Chondrocyte (in vitro differentiated cells): ENCODE measurements around the gene SAMD8. TPM values are rescaled to one million over a fixed set of nuclear protein-coding genes. Genes with fewer than 3 reads are reported as not detected.

ENCODE experiments used
- DNase-seq: peaks from one replicate; pipeline ENCODE4 v3.0.0; 2021; ENCODE audit warnings: mixed read lengths, low spot score
- H3K27ac Mint-ChIP-seq: one replicate; pipeline ENCODE4 v1.8.0; 2021; ENCODE audit warnings: mild to moderate bottlenecking, moderate library complexity, mixed read lengths; ENCODE audit not compliant: unreplicated experiment
- H3K27me3 Mint-ChIP-seq: 2 replicates; pipeline ENCODE4 v1.8.0; 2021; ENCODE audit warnings: low read depth, mixed read lengths
- H3K36me3 Mint-ChIP-seq: 2 replicates; pipeline ENCODE4 v1.8.0; 2021; ENCODE audit warnings: low read depth, mixed read lengths
- H3K4me1 Mint-ChIP-seq: 2 replicates; pipeline ENCODE4 v1.8.0; 2021; ENCODE audit warnings: low read depth, mild to moderate bottlenecking, mixed read lengths
- H3K4me3 Mint-ChIP-seq: one replicate; pipeline ENCODE4 v1.8.0; 2021; ENCODE audit warnings: mild to moderate bottlenecking, moderate library complexity, mixed read lengths; ENCODE audit not compliant: unreplicated experiment
- H3K9me3 Mint-ChIP-seq: 2 replicates; pipeline ENCODE4 v1.8.0; 2021; ENCODE audit warnings: low read depth, mixed read lengths
- total RNA-seq: library from RNA; stranded (reverse); gene quantifications from 3 replicates; pipeline ENCODE4 v1.2.1, GENCODE V29; 2021
- TF ChIP-seq, protein P1 (sequence below): fragments of 200-600 bp; sonication (generic); IDR thresholded peaks from 2 replicates; pipeline ENCODE4 v1.5.0; 2021; ENCODE audit warnings: antibody characterized with exemption, mild to moderate bottlenecking, moderate library complexity

The SAMD8 gene
- total RNA-seq, 1 donor from 2014 or later, result 24.7 TPM

- Mint-ChIP-seq H3K27ac (peak overlapping the region; percentile 66), H3K9me3 (no peaks in the 10 kb centered on the region), H3K27me3 (no peaks in the 10 kb centered on the region), H3K36me3 (peaks cover 4% of the 10 kb centered on the region), H3K4me1 (peaks cover 26% of the 10 kb centered on the region), H3K4me3 (no peak overlapping the region)
- no peak for DNase-seq
- TF ChIP-seq, protein P1, sequence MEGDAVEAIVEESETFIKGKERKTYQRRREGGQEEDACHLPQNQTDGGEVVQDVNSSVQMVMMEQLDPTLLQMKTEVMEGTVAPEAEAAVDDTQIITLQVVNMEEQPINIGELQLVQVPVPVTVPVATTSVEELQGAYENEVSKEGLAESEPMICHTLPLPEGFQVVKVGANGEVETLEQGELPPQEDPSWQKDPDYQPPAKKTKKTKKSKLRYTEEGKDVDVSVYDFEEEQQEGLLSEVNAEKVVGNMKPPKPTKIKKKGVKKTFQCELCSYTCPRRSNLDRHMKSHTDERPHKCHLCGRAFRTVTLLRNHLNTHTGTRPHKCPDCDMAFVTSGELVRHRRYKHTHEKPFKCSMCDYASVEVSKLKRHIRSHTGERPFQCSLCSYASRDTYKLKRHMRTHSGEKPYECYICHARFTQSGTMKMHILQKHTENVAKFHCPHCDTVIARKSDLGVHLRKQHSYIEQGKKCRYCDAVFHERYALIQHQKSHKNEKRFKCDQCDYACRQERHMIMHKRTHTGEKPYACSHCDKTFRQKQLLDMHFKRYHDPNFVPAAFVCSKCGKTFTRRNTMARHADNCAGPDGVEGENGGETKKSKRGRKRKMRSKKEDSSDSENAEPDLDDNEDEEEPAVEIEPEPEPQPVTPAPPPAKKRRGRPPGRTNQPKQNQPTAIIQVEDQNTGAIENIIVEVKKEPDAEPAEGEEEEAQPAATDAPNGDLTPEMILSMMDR, result no peak
Observed at GRCh38 chr10:75136346-75136745, 24.9 kb downstream of the SAMD8 start.

GRCh38 chr10:75137533-75138438 lies 26.3 kb downstream of the SAMD8 start:
- Mint-ChIP-seq H3K36me3 (peaks cover 4% of the 10 kb centered on the region), H3K4me1 (peaks cover 26% of the 10 kb centered on the region), H3K27me3 (no peaks in the 10 kb centered on the region), H3K9me3 (no peaks in the 10 kb centered on the region), H3K27ac (peak overlapping the region; percentile 43), H3K4me3 (no peak overlapping the region)
- TF ChIP-seq, protein P1, result no peak
- DNase-seq, result no peak

GRCh38 chr10:75140246-75140645 lies 28.8 kb downstream of the SAMD8 start:
- no peak overlapping the region for H3K4me3 Mint-ChIP-seq
- peaks cover 47% of the 10 kb centered on the region for H3K4me1 Mint-ChIP-seq
- DNase-seq, result no peak
- no peak overlapping the region for H3K27ac Mint-ChIP-seq
- H3K27me3 Mint-ChIP-seq, result no peaks in the 10 kb centered on the region
- H3K9me3 Mint-ChIP-seq, result no peaks in the 10 kb centered on the region
- TF ChIP-seq, protein P1, result no peak
- peaks cover 2% of the 10 kb centered on the region for H3K36me3 Mint-ChIP-seq

DNA sequence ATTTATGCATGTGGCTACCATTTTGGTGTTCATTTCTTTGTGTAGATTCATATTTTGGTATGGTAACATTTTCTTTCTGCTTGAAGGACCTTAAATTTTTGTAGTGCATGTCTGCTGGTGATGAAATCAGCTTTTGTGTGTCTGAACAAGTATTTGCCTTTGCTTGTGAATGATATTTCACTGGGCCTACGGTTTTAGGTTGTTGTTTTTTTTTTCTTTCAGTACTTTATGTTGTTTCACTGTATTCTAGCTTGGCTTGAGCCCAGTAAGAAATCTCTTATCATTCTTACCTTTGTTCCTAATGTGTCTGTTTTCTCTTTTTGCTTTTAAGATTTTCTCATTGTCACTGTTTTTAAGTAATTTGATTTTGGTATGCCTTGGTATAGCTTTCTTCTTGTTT lies 31.9 kb downstream of the SAMD8 start:
- TF ChIP-seq, protein P1, result no peak
- Mint-ChIP-seq H3K4me1 (peaks cover 44% of the 10 kb centered on the region), H3K27ac (peak overlapping the region; percentile 67), H3K27me3 (no peaks in the 10 kb centered on the region), H3K9me3 (no peaks in the 10 kb centered on the region), H3K36me3 (no peaks in the 10 kb centered on the region), H3K4me3 (no peak overlapping the region)
- no peak for DNase-seq

DNA sequence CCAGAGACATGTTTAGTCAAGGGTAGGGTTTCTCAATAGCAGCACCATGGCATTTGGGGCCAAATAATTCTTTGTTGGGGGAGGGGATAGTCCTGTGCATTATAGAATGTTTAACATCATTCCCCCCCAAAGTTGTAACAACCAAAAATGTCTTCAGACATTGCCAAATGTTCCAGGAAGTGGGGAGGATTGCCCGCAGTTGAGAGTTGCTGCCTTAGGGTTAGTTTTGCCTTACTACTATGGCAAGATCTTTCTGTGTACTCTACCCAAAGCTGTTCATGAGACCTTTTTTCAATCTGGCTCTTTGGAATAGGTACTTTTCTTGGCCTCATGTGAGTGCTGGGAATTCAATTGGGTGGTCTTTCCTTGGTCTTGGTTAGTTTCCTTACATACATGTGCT lies 34.1 kb downstream of the SAMD8 start:
- H3K36me3 Mint-ChIP-seq, result peaks cover under 1% of the 10 kb centered on the region
- peaks cover 44% of the 10 kb centered on the region for H3K4me1 Mint-ChIP-seq
- DNase-seq, result no peak
- TF ChIP-seq, protein P1, result no peak
- H3K9me3 Mint-ChIP-seq, result no peaks in the 10 kb centered on the region
- no peaks in the 10 kb centered on the region for H3K27me3 Mint-ChIP-seq
- no peak overlapping the region for H3K4me3 Mint-ChIP-seq
- peak overlapping the region; percentile 57 for H3K27ac Mint-ChIP-seq
